SHP77 treated with DMSO at 0.1 percent for 48 hours (cell line): Measurements from ENCODE around the gene VAPA.
A peak's percentile ranks its signal among the peaks of the same experiment; 100 is the strongest.

Source experiments
- DNase-seq: peaks from one replicate; lab custom pipeline; 2025; lab: John Stamatoyannopoulos, UW

The VAPA gene

GRCh38 chr18:10003281-10003680 lies 89.5 kb downstream of the VAPA start:
- no peak for DNase-seq

- DNase-seq = no peak
Measured at GRCh38 chr18:10003866-10004265, 90.0 kb downstream of the VAPA start.

- peak; percentile 21 for DNase-seq
Measured at GRCh38 chr18:10006311-10006893, 92.6 kb downstream of the VAPA start.

GRCh38 chr18:10008006-10008647 lies 94.3 kb downstream of the VAPA start:
- no peak for DNase-seq
